Sigmoid colon (tissue), 4 donors: ENCODE data around the gene ADD3.

ENCODE experiments used
- CTCF ChIP-seq, 4 experiments: fragments of 450-650 bp in 3 of 4; fragments of 200-600 bp in 1 of 4; IDR thresholded peaks; one replicate each; pipeline ENCODE4 v1.5.1; 2016 to 2019; ENCODE audit warnings: antibody characterized with exemption in 4 of 4, mild to moderate bottlenecking in 3 of 4, moderate library complexity in 2 of 4
- POLR2AphosphoS5 ChIP-seq, 4 donors: sonication (generic); formaldehyde crosslinking; IDR thresholded peaks; one replicate each; pipeline ENCODE4 v1.6.1; 2017; ENCODE audit warnings: antibody characterized with exemption in 4 of 4

GRCh38 chr10:110101464-110102144 is 93.8 kb downstream of the ADD3 start:
- TF ChIP-seq POLR2AphosphoS5 (IDR thresholded peaks at IDR 0.05) (no peak), CTCF (IDR thresholded peaks at IDR 0.05) (no peak)
